NCI-H748 (cell line): ENCODE data around the gene KLF4.
A peak's percentile ranks its signal among the peaks of the same experiment; 100 is the strongest.

Source experiments
- DNase-seq: peaks from one replicate; lab custom pipeline; 2025; ENCODE audit not compliant: unreplicated experiment; lab: John Stamatoyannopoulos, UW

KLF4 gene

DNA sequence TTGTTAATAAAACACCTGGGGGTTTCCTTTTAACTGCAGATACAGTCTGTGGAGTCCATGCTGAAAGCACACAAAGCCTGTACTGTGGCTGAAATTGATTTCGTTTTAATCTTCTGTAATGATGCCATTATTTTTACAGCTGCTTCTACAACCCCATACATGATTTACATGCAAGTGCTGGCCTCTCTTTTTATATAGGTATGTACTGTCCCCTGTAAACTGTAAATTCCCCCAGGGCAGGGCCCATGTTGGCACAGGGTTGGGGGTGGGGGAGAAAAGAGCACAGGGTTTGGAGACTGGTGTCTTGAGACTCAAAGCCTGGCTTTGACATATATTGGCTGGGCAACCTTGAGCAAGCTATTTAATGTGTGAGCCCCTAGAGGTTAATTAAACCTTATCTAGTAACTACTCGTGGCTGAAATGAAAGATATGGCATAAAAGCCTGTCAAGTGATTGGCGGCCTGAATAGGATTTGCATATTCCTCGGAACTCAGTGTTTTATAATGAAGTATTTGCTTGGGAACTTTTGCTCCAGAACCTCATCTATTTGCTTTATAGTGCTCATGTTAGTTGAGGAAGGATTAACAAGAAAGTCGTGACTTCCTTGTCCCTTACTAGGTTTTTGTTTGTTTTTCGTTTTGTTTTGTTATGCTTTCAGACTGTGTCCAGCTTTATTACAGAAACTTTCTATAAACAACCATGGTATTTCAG is 34.0 kb downstream of the KLF4 start:
- peak; percentile 8 for DNase-seq

- DNase-seq: no peak
Measured at GRCh38 chr9:107453479-107453878, 36.1 kb downstream of the KLF4 start.

DNA sequence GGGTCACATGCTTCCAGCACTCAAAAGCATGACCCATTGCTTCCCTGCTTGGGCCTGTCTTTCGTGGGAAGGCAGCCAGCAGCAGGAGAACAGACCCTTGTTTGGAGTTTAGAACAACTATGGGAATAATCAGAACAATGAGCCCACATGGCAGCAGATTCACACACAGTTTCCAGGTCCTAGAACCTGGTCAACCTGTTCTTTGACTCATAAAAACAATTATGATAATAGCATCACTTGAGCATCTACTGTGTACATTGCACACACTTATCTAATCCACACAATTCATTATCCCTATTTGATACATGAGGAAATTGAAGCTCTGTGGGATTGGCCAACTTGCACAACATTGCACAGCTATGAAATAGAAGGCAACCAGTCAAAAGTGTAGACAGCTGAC is 41.7 kb downstream of the KLF4 start:
- DNase-seq: peak; percentile 95

GRCh38 chr9:107447081-107447480 is 42.5 kb downstream of the KLF4 start:
- no peak for DNase-seq

- DNase-seq: no peak
Measured at GRCh38 chr9:107446491-107446890, 43.1 kb downstream of the KLF4 start.

GRCh38 chr9:107443786-107444185 is 45.8 kb downstream of the KLF4 start:
- no peak for DNase-seq

- DNase-seq: peak; percentile 27
Measured at GRCh38 chr9:107439991-107440456, 49.5 kb downstream of the KLF4 start.

GRCh38 chr9:107438211-107439031 is 51.1 kb downstream of the KLF4 start:
- peak; percentile 37 for DNase-seq

- DNase-seq: no peak
Measured at GRCh38 chr9:107437716-107438115, 51.9 kb downstream of the KLF4 start.

DNA sequence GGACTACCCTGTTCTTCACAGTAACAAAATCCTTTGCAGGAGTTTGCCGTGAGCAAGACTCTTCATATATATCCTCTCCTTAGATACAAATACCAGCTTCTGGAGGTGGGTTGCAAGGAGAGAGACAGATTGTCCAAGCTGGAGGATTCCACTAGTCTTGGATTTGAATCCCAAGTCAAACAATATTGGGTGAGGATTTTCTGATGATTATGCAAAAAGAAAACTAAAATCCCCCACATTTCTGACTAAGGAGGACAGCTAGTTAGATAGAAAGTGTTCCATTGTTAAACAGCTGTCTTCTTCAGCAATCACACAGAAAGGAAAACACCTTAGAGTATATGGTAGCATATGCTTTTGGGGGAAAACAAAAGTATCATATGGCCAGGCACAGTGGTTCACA is 54.2 kb downstream of the KLF4 start:
- DNase-seq: no peak
